Activated naive CD4-positive, alpha-beta T cell treated with anti-CD3 and anti-CD28 coated beads, Interleukin-2, amount 50 U/mL, for 24 hours (primary cell): ENCODE results near the gene ARL2BP.
"Not testable (repeated sequence)": the region's sequence is repeated elsewhere in the genome, so short reads cannot be mapped to it uniquely, and the experiment has no call there.

ENCODE experiments used
- H3K27ac Mint-ChIP-seq: one replicate; pipeline ENCODE4 v1.8.0; 2021; ENCODE audit warnings: mild to moderate bottlenecking, mixed read lengths
- H3K27me3 Mint-ChIP-seq: one replicate; pipeline ENCODE4 v1.8.0; 2021; ENCODE audit warnings: mixed read lengths
- H3K36me3 Mint-ChIP-seq: one replicate; pipeline ENCODE4 v1.8.0; 2021; ENCODE audit warnings: mixed read lengths
- H3K4me1 Mint-ChIP-seq: one replicate; pipeline ENCODE4 v1.8.0; 2021; ENCODE audit warnings: mixed read lengths
- H3K4me3 Mint-ChIP-seq: one replicate; pipeline ENCODE4 v1.8.0; 2021; ENCODE audit warnings: mild to moderate bottlenecking, mixed read lengths
- H3K9me3 Mint-ChIP-seq: one replicate; pipeline ENCODE4 v1.8.0; 2021; ENCODE audit warnings: mixed read lengths

Gene ARL2BP

GRCh38 chr16:57265850-57266530 lies 20.9 kb downstream of the ARL2BP start:
- Mint-ChIP-seq H3K27me3 (no peaks in the 10 kb centered on the region), H3K9me3 (no peaks in the 10 kb centered on the region), H3K36me3 (no peaks in the 10 kb centered on the region)

DNA sequence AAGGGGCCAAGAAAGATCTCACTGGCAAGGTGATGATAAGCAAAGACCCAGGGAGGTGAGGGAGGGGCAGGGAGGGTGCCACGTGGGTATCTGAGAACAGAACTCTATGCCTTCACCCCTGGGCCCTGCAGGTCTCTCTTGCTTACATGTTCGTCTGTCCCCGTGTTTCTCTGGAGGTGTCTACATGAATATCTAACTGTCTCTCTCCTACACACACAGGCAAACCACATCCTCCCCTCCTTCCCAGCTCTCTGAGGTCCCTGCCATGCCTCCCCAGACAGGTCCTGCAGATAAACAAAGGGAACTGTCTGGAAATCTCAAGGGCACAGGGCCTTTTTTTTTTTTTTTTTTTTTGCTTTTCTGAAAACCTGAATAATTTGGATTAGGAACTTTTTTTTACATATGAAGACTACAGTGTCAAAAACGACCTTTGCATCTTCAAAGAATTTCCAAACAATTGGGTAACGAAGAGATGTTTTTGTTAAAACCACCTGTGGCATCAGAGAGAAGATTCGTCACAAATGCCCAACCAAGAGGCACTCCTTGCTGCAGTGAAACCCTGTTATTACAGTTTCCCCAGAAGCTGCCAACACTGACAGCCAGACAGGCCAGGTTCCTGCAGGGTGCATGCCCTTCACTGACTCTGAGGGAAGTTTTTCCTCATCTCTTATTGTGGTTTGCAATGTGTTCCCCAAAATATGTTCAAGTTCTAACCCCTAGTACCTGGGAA lies 21.6 kb downstream of the ARL2BP start:
- H3K4me3 Mint-ChIP-seq, result peak overlapping the region; percentile 72
- H3K27me3 Mint-ChIP-seq, result no peaks in the 10 kb centered on the region
- peaks cover 59% of the 10 kb centered on the region for H3K4me1 Mint-ChIP-seq
- peak overlapping the region; percentile 97 for H3K27ac Mint-ChIP-seq
- no peaks in the 10 kb centered on the region for H3K36me3 Mint-ChIP-seq
- no peaks in the 10 kb centered on the region for H3K9me3 Mint-ChIP-seq

More at GRCh38 chr16:57265850-57266530, 20.9 kb downstream of the ARL2BP start:
- peak overlapping the region; percentile 97 for H3K27ac Mint-ChIP-seq
- H3K4me1 Mint-ChIP-seq, result peaks cover 57% of the 10 kb centered on the region
- H3K4me3 Mint-ChIP-seq, result peak overlapping the region; percentile 72

GRCh38 chr16:57267343-57267742 lies 22.3 kb downstream of the ARL2BP start:
- not testable (repeated sequence) for H3K27me3 Mint-ChIP-seq, H3K36me3 Mint-ChIP-seq, H3K9me3 Mint-ChIP-seq
- Mint-ChIP-seq H3K4me1 (peaks cover 62% of the 10 kb centered on the region), H3K4me3 (peak overlapping the region; percentile 72), H3K27ac (peak overlapping the region; percentile 97)

- Mint-ChIP-seq H3K4me3 (no peak overlapping the region), H3K4me1 (peaks cover 55% of the 10 kb centered on the region), H3K9me3 (no peaks in the 10 kb centered on the region), H3K27ac (peak overlapping the region; percentile 87), H3K36me3 (no peaks in the 10 kb centered on the region), H3K27me3 (no peaks in the 10 kb centered on the region)
Measured at GRCh38 chr16:57268804-57269800, 24.0 kb downstream of the ARL2BP start.

DNA sequence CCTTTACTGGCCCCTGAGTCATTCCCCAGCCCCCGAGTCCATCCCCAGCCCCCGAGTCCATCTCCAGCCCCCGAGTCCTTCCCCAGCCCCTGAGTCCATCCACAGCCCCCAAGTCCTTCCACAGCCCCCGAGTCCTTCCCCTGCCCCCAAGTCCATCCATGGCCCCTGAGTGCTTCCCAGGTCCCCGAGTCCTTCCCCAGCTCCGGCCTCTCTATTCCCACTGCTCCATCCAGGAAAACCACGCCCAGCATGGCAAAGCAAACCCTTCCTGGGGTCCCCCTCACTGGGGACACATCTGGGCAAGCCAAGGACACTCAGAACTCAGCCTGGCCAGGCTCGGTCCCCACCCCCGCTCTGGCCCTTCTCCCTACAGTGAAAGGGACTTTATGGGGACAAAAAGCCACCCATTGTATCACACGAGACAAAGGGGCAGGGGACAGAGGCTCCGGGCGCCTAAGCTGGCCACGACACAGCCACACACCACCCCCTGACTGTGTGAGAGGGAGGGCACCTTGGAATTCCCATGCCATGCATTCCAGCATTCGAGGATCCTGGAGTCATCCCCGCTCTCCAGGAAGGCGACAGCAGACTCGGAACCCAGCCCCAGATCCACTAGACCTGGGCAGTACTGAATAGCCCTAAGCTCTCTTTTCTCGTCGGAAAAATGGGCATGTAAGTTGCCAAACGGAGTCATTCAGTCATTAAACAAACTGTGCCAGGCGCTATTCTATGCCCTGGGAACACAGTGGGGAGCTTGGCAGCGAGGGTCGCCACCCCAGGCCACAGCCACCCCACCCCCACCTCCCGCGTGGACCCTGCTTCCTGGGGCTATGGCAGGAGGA lies 25.4 kb downstream of the ARL2BP start:
- Mint-ChIP-seq H3K4me1 (peaks cover 49% of the 10 kb centered on the region), H3K36me3 (no peaks in the 10 kb centered on the region), H3K4me3 (no peak overlapping the region), H3K27me3 (no peaks in the 10 kb centered on the region), H3K9me3 (no peaks in the 10 kb centered on the region), H3K27ac (peak overlapping the region; percentile 84)

DNA sequence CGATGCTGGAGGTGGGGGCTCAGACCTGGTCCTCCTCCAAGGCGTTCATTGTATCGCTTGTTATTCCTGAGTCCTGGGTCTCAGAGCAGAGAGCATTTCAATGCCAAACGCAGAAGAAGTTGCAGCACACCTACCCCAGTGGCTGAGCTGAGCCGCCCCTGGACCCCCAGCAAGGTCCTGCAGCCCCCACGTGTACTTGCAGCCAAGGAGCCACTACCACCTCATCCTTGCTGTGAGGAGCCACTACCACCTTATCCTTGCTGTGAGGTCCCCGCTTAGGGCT lies 25.9 kb downstream of the ARL2BP start:
- Mint-ChIP-seq H3K27me3 (no peaks in the 10 kb centered on the region), H3K27ac (no peak overlapping the region), H3K36me3 (no peaks in the 10 kb centered on the region), H3K9me3 (no peaks in the 10 kb centered on the region), H3K4me1 (peaks cover 45% of the 10 kb centered on the region), H3K4me3 (no peak overlapping the region)

DNA sequence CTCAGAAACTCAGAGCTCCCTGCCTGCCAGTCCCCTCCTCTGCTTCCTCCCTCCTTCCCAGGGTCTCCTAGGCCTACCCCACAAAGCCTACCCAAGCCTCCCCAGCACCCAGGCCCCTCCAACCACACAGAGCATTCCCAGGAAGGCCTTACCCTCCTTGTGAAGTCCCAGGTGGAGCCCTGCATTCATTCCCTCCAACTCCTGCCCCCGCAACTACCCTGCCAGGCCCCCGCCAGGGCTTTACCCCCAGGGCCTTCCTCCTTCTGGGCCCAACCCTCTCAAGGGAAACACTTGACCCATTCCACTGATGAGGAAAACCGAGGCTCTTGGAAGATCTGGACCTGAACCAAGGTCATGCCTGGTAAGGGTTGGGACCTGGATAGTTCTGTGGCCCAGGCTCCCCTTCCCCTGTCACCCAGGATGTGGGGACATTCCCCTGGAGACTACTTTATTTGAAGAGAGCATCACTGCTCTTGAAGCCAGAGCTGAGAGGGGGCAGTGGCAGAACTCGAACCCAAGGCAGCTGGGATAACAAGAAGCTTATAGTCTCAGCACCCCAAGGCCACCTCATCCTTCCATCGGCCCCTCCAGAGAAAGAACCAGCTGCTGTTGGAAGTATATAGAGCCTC lies 26.9 kb downstream of the ARL2BP start:
- no peaks in the 10 kb centered on the region for H3K9me3 Mint-ChIP-seq
- no peaks in the 10 kb centered on the region for H3K36me3 Mint-ChIP-seq
- H3K27ac Mint-ChIP-seq, result peak overlapping the region; percentile 90
- H3K4me1 Mint-ChIP-seq, result peaks cover 42% of the 10 kb centered on the region
- no peaks in the 10 kb centered on the region for H3K27me3 Mint-ChIP-seq
- H3K4me3 Mint-ChIP-seq, result no peak overlapping the region

- Mint-ChIP-seq H3K9me3 (no peaks in the 10 kb centered on the region), H3K27me3 (no peaks in the 10 kb centered on the region), H3K4me1 (peaks cover 41% of the 10 kb centered on the region), H3K36me3 (no peaks in the 10 kb centered on the region), H3K27ac (no peak overlapping the region), H3K4me3 (no peak overlapping the region)
Measured at GRCh38 chr16:57273359-57273758, 28.3 kb downstream of the ARL2BP start.

DNA sequence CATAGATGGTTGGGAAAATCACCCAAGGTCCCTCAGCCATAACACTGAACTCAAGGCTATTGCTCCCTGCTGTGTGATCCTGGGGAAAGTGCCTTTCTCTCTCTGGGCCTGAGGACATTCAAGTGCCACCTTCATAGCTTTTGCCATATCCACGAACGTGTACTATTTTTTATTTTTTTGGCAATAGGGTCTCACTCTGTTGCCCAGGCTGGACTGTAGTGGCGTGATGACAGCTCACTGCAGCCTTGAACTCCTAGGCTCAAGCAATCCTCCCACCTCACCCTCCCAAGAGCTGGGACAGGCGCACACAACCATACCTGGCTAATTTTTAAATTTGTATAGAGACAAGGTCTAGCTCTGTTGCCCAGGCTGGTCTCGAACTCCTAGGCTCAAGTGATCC lies 28.8 kb downstream of the ARL2BP start:
- H3K9me3 Mint-ChIP-seq, result no peaks in the 10 kb centered on the region
- no peak overlapping the region for H3K27ac Mint-ChIP-seq
- H3K4me3 Mint-ChIP-seq, result no peak overlapping the region
- peaks cover 41% of the 10 kb centered on the region for H3K4me1 Mint-ChIP-seq
- no peaks in the 10 kb centered on the region for H3K36me3 Mint-ChIP-seq
- no peaks in the 10 kb centered on the region for H3K27me3 Mint-ChIP-seq

- not testable (repeated sequence) for H3K27me3 Mint-ChIP-seq, H3K36me3 Mint-ChIP-seq, H3K9me3 Mint-ChIP-seq, H3K27ac Mint-ChIP-seq, H3K4me3 Mint-ChIP-seq
- H3K4me1 Mint-ChIP-seq, result peaks cover 54% of the 10 kb centered on the region
Measured at GRCh38 chr16:57275946-57276345, 30.9 kb downstream of the ARL2BP start.

DNA sequence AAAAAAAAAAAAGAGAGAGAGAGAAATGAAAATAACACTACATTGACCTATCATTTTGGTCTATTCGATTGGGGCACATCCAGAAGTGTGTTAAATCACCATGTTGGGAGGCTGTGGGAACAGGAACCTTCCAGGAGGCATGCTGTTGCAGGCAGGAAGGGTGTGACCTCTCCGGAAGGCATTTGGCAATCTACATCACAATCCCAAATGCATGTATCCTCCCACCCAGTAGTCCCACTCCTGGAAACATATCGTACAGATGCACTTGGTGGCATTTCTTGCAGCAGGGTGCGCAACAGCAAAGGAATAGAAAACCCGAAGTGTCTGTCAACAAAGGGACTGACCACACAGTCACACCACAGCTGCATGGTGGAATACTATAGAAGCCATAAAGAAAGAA lies 31.5 kb downstream of the ARL2BP start:
- Mint-ChIP-seq H3K4me1 (peaks cover 57% of the 10 kb centered on the region), H3K27ac (peak overlapping the region; percentile 19)

GRCh38 chr16:57277586-57277985 lies 32.5 kb downstream of the ARL2BP start:
- H3K9me3 Mint-ChIP-seq, result no peaks in the 10 kb centered on the region
- H3K4me3 Mint-ChIP-seq, result peak overlapping the region; percentile 68
- no peak overlapping the region for H3K27ac Mint-ChIP-seq
- no peaks in the 10 kb centered on the region for H3K27me3 Mint-ChIP-seq
- H3K4me1 Mint-ChIP-seq, result peaks cover 61% of the 10 kb centered on the region
- no peaks in the 10 kb centered on the region for H3K36me3 Mint-ChIP-seq

More for the DNA sequence above, 31.5 kb downstream of the ARL2BP start:
- Mint-ChIP-seq H3K27me3 (no peaks in the 10 kb centered on the region), H3K9me3 (no peaks in the 10 kb centered on the region), H3K4me3 (peak overlapping the region; percentile 34), H3K36me3 (no peaks in the 10 kb centered on the region)

- peaks cover 71% of the 10 kb centered on the region for H3K4me1 Mint-ChIP-seq
- no peak overlapping the region for H3K27ac Mint-ChIP-seq
- no peaks in the 10 kb centered on the region for H3K27me3 Mint-ChIP-seq
- H3K4me3 Mint-ChIP-seq, result no peak overlapping the region
- no peaks in the 10 kb centered on the region for H3K36me3 Mint-ChIP-seq
- H3K9me3 Mint-ChIP-seq, result no peaks in the 10 kb centered on the region
Measured at GRCh38 chr16:57278494-57278893, 33.4 kb downstream of the ARL2BP start.

- peak overlapping the region; percentile 21 for H3K27ac Mint-ChIP-seq
- H3K36me3 Mint-ChIP-seq, result no peaks in the 10 kb centered on the region
- no peak overlapping the region for H3K4me3 Mint-ChIP-seq
- H3K9me3 Mint-ChIP-seq, result no peaks in the 10 kb centered on the region
- H3K27me3 Mint-ChIP-seq, result no peaks in the 10 kb centered on the region
- H3K4me1 Mint-ChIP-seq, result peaks cover 78% of the 10 kb centered on the region
Measured at GRCh38 chr16:57279780-57280638, 35.0 kb downstream of the ARL2BP start.
